Eye (tissue), 1 donor: ENCODE data around the gene SLC30A1.
"Not testable (repeated sequence)": the region's sequence is repeated elsewhere in the genome, so short reads cannot be mapped to it uniquely, and the experiment has no call there.

Experiments
- DNase-seq: peaks from one replicate; pipeline ENCODE4 v3.0.0-alpha.2; 2015

Gene SLC30A1

DNA sequence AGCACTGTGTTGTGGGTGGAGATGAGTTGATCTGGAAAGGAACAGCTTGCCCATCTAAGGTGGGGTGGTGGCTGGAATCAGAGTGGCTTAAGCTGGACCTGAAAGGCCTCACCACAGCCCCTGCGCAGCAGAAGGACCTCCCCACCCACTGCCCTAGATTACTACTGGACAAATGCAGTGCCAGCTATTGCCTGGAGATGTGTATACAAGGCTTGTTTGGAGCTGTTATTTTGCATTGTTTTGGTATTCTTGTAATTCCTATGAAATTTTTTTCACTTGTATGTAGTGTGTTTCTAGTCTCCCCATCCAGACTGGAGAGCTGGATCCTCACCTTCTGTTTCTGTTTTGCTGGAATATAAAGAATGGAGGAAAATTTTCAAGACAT, 1.3 kb upstream of the SLC30A1 start:
- no peak for DNase-seq

GRCh38 chr1:211579440-211580302, 710 bp upstream of the SLC30A1 start:
- peak; percentile 88 for DNase-seq

- DNase-seq: peak; percentile 80
These were observed 932 bp downstream of the SLC30A1 start for GRCh38 chr1:211577819-211578639.

DNA sequence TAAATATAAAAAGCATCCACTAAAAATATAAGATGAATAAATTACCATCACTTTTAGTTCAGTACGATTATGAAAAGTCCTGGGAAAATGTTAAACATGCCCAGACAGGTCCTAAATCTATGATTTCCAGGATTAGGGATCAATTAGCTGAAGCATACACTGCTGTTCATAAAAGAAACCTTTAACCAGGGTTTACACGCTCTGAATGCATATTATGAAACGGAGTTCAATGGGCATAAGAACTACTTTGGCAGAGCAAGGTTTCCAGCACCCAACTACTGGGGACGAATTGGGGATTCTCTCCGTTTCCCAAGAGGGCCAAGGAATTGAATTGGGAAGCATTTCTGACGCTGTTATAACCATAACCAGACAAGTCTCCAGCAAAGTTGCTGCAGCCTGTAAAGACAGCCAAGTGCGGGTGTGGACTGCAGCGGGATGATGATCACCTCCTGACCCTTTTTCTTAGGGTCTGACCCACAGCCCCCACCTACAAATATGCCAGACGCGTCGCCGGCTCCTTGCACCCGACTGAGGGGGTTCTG, 1.6 kb downstream of the SLC30A1 start:
- no peak for DNase-seq

DNA sequence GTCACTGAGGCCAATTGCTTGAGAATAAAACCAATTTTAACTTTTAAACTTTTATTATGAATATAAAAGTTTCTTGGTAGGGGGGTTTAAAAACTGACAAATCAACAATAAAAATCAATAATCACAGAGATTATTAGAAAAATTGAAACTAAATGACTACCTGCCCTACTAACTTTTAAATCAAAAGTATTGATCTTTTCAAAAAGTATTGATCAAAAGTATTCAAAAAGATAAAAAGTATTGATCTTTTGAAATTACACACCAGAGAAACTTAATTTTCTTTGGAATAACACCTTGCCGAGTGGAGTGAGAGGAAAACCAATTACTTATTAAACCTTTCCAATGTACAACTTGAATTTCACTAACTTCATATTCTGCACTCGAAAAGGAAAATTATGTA, 2.2 kb downstream of the SLC30A1 start:
- DNase-seq: no peak

DNA sequence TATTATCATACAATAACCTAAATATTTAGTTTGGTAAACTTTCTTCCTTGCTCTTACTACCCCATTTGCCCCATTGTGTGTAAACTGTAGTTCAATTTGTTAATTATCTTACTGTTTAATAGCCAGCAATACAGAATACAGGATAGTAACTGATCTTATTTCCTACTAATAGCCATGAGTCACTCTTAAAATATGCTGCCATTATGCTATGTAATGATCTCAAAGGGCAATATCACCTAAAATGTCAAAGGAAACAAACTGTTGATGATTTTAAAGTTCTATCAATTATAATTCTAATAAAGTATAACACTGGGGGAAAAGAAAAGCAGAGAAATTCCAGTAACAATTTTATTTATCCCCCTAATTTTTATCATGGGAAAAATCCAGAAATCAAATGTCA, 4.3 kb downstream of the SLC30A1 start:
- no peak for DNase-seq

GRCh38 chr1:211571998-211572397, 7.0 kb downstream of the SLC30A1 start:
- no peak for DNase-seq

DNA sequence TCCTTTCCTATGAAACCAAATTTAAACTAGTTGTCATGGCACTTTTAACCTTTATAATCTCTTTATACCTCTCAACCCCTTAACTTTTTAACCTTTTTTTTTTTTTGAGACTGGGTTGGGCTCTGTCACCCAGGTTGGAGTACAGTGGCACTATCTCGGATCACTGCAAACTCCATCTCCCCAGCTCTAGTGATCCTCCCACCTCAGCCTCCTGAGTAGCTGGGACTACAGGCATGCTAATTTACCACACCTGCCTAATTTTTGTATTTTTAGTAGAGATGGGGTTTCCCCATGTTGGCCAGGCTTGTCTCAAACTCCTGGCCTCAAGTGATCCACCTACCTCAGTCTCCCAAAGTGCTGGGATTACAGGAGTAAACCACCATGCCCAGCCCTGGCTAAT, 8.6 kb downstream of the SLC30A1 start:
- DNase-seq: not testable (repeated sequence)

DNA sequence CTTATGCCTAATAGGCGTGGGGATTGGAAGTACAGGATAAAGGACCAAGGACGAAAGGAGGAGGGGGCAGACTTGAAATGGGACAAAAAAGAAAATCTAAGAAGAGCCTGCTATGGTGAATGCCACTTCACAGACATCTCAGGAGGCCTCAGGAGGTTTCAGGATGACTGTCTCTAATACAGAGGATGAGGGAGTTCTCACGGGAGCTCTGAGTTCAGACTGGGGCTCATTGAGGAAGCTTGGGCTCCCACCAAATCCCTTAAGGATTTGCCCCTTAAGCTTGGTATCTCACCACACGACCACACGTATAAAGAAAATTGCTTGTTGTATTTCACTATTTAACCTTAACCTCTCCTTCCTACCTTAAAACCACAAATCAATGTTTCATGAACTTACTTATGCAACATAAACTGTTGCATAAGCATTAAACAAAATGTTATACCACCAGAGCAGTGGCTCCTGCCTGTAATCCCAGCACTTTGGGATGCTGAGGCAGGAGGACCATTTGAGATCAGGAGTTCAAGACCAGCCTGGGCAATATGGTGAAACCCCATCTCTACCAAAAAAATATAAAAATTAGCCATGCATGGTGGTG, 12.4 kb downstream of the SLC30A1 start:
- no peak for DNase-seq

DNA sequence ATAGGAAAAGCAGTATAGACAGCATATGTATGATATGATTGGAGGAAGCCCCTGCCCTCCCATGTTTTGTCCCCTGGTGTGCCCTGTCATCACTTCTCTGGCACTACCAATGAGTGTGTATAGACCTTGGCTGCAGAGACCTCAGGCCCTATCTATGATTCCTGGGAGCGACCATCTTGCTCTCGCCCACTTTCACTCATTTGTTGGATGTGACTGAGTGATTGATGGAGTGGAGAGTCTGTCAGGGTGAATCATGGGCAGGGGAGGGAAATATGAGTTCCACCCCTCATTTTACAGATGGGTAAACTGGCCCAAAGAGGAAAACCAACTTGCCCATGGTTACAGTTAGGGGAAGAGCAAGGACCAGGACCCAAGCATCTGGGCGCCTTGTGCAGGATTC, 14.9 kb downstream of the SLC30A1 start:
- DNase-seq: no peak

GRCh38 chr1:211559222-211560010, 19.5 kb downstream of the SLC30A1 start:
- no peak for DNase-seq

GRCh38 chr1:211557894-211558625, 20.9 kb downstream of the SLC30A1 start:
- no peak for DNase-seq

DNA sequence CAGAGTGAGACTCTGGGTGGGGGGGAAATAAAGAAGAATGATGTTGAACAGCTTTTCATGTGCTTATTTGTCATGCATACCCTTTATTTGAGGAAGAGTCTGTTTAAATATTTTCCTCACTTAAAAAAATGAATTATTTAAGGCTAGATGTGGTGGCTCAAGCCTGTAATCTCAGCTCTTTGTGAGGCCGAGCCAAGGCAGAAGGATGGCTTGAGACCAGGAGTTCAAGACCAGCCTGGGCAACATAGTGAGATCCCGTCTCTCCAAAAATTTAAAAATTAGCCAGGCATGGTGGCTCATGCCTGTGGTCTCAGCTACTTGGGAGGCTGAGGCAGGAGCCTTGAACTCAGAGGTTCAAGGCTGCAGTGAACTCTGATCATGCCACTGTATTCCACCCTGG, 25.4 kb downstream of the SLC30A1 start:
- no peak for DNase-seq

- no peak for DNase-seq
These were observed 27.1 kb downstream of the SLC30A1 start for GRCh38 chr1:211551638-211552460.

- no peak for DNase-seq
These were observed 29.8 kb downstream of the SLC30A1 start for GRCh38 chr1:211549092-211549711.

DNA sequence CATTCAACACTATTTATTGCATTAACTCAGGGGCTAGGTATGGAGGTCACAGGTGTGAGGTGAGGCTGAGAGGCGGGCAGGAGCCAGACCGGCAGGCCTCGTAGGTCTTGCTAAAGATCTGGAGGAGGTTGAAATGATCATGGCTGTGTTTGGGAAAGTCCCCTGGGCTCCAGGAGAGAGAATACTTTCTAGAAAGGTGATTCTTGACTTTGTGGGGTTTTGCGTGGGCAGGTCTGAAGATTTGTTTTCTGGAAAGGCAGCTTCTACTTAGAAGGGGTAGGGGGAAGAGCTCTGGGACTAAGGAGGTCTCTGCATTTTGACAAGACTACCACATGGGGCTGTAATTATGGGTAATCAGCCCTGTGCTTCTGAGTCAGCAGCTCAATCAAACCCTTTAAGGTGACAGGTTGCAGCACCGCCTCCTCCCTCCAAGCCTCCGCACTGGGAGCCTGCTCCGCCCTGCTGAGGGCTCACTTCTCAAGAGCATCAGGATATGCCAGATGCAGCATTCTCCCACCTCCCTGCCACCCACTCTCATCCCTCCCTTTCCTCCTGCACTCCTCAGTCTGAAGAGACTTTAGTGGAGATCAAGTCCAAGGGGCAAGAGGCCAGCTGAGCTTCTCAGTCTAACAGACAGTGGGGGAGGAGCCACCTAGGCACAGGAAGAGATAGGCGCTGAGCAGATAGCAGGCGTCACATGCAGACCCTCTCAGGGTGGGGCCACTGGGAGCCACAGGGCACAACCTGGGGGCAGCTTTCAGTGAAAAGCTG, 30.5 kb downstream of the SLC30A1 start:
- DNase-seq: peak; percentile 10

DNA sequence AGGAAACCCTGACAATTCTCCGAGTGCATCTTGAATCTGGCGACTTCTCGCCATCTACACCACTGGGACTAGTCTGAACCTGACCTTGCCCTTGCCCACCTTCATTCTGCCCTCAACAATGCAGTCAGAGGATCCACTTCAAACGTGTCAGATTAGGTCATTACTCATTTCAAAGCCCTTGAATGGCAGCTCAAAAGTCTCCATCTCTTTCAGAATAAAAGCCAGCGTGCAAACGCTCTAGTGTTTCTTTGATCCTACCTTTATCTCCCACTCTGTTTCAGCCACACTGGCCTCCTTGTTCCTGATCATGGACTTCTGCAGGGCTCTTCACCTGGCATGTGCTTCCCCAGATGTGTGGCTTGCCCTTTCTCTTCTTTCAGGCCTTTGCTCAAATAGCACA, 31.3 kb downstream of the SLC30A1 start:
- DNase-seq: no peak

- DNase-seq: no peak
These were observed 32.4 kb downstream of the SLC30A1 start for GRCh38 chr1:211546543-211546942.

GRCh38 chr1:211543025-211543424, 35.9 kb downstream of the SLC30A1 start:
- DNase-seq: no peak
